HG03521 (cell line): ENCODE results near the gene ARAP3.
"Not testable (repeated sequence)": the region's sequence is repeated elsewhere in the genome, so short reads cannot be mapped to it uniquely, and the experiment has no call there.

ENCODE experiments used
- ATAC-seq: cut with Tn5 transposase; IDR thresholded peaks from one replicate; pipeline ENCODE4 v1.9.1; 2021; ENCODE audit warnings: mild to moderate bottlenecking, moderate library complexity; ENCODE audit not compliant: unreplicated experiment

The ARAP3 gene

GRCh38 chr5:141618030-141618803 is 63.8 kb downstream of the ARAP3 start:
- ATAC-seq = peak; percentile 30

GRCh38 chr5:141617682-141618029 is 64.4 kb downstream of the ARAP3 start:
- ATAC-seq = no peak

- no peak for ATAC-seq
These were observed 64.9 kb downstream of the ARAP3 start for GRCh38 chr5:141617128-141617527.

GRCh38 chr5:141615991-141616720 is 65.9 kb downstream of the ARAP3 start:
- no peak for ATAC-seq

- ATAC-seq = no peak
These were observed 68.7 kb downstream of the ARAP3 start for GRCh38 chr5:141613344-141613743.

- no peak for ATAC-seq
These were observed 70.7 kb downstream of the ARAP3 start for GRCh38 chr5:141611289-141611688.

- not testable (repeated sequence) for ATAC-seq
These were observed 72.1 kb downstream of the ARAP3 start for GRCh38 chr5:141609921-141610320.

- no peak for ATAC-seq
These were observed 73.0 kb downstream of the ARAP3 start for GRCh38 chr5:141609044-141609443.

- ATAC-seq = no peak
These were observed 73.5 kb downstream of the ARAP3 start for GRCh38 chr5:141608557-141608956.

GRCh38 chr5:141608046-141608445 is 74.0 kb downstream of the ARAP3 start:
- no peak for ATAC-seq

- ATAC-seq = peak; percentile 93
These were observed 76.3 kb downstream of the ARAP3 start for GRCh38 chr5:141605523-141606277.

- ATAC-seq = no peak
These were observed 77.9 kb downstream of the ARAP3 start for GRCh38 chr5:141603923-141604717.
